ENCODE results near the gene ASIC1.

The ASIC1 gene

GRCh38 chr12:50060120-50060468, 2.7 kb downstream of the ASIC1 start:
- no peak for DNase-seq (ENCODE audit: low read depth in 1 of 2, low spot score in 1 of 2)

GRCh38 chr12:50061171-50061570, 3.8 kb downstream of the ASIC1 start:
- DNase-seq (ENCODE audit: low read depth in 1 of 2, low spot score in 1 of 2): no peak

DNA sequence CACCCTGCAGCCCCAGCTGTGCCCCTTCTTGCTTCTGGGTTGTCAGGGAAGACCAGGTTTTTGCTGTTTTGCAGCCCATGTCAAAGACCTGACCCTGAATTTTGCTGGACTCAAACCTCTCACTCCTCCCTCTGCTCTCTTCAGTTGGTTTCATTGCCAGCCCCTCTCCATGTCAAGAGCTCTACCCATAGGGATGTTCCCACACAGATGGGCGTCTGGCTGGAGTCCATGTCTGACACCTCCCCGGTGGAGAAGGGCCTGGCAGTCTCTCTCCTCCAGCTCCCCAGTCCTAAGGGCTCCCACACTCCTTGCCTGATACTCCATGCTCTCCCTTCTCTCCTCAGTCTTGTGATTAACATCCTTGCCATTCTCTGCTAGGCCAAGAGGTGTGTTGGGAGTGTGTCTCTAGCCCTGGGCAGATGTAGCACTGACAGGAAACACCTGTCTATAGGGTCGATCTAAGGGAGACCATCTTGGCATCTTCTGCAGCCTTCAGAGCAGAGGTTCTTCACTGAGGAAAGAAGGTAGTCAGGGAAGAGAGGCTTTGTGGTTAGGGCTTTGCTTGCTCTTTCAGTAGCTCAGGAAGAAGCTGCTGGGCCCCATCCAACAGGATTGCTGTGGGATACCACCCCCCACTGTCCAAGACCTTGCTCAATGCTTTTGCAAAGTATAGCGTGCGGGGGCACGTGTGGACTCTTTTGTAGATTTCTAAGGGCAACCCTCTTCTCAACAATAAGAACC, 4.7 kb downstream of the ASIC1 start:
- no peak for DNase-seq (ENCODE audit: low read depth in 1 of 2, low spot score in 1 of 2)

DNA sequence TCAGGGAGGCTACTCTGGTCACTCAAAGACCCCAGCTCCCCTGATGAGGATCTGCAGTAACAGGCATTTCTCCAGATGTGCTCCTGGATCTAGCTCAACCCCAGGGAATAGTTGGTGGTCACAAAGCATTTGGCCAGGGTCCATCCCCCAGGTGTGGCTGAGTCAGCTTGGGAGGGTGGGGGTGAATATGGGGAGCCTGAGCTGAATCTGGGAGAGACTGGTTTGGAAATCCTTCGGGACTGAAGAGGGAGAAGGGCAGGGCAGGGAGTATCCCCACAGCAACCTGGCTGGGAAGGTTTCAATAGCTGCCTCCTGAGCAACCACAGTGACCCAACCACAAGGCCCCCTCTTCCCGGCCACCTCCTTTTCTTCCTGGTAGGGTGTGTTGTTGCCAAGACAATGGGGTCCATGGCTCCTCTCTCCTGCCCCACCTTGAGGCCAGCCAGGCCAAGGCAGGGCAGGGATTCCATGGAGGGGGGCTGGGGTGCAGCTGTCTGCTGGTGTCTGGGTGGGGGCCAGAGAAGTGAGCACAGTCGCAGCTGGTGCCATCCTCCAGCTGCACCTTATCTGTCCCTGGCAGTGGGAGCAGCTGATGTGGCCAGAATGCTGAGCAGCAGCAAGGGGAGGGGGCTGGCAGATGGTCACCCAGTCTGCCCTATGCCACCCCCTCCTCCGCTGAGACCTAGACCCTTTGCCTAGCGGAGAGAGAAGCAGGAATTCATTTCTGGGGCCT, 5.5 kb downstream of the ASIC1 start:
- no peak for DNase-seq (ENCODE audit: low read depth in 1 of 2, low spot score in 1 of 2)

DNA sequence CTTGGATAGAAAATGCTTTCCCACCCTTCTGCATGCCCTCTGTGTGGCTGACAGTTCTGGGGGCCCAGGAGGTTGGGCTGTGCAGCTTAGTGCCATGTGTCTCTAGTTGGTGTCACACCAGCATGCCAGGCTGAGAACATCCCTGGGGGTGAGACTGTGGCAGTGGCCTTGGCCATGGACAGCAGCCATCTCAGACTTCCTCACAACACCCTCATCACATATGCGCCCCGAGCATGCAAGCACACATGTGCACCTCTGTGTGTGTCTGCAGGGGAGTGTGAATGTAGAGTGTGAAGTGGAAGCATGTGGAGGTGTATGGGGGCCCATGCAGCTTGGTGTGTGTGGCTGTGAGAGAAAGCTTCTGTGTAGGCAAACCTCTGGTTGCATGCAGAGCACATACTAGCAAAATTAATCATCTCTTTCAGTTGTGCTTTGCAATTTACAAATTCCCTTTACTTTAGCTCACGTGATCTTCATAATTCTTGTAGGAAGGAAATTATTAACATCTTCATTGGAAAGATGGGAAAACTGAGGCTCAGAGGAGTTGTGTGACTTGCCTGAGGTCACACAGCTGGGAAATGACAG, 8.4 kb downstream of the ASIC1 start:
- no peak for DNase-seq (ENCODE audit: low read depth in 1 of 2, low spot score in 1 of 2)

GRCh38 chr12:50066402-50066801, 9.0 kb downstream of the ASIC1 start:
- DNase-seq (ENCODE audit: low read depth in 1 of 2, low spot score in 1 of 2): no peak

- DNase-seq (ENCODE audit: low read depth in 1 of 2, low spot score in 1 of 2): no peak
Measured at GRCh38 chr12:50069069-50069468, 11.7 kb downstream of the ASIC1 start.

DNA sequence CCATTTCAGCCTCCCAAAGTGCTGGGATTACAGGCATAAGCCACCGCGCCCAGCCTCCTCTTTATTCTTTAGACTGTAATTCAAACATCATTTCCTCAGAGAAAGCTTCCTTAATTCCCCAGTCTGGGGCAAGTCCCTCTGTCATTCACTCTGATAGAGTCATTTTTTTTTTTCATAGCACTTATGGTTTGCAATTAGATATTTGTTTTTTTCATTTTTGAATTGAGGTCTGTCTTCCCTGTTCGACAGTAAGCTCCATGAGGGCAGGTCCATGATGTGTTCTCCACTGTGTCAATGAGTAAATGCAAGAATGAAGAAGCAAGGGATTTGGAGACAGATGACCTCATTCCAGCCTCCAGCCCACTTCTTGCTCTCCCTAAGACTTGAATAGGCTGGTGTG, 12.1 kb downstream of the ASIC1 start:
- DNase-seq (ENCODE audit: low read depth in 1 of 2, low spot score in 1 of 2): no peak

DNA sequence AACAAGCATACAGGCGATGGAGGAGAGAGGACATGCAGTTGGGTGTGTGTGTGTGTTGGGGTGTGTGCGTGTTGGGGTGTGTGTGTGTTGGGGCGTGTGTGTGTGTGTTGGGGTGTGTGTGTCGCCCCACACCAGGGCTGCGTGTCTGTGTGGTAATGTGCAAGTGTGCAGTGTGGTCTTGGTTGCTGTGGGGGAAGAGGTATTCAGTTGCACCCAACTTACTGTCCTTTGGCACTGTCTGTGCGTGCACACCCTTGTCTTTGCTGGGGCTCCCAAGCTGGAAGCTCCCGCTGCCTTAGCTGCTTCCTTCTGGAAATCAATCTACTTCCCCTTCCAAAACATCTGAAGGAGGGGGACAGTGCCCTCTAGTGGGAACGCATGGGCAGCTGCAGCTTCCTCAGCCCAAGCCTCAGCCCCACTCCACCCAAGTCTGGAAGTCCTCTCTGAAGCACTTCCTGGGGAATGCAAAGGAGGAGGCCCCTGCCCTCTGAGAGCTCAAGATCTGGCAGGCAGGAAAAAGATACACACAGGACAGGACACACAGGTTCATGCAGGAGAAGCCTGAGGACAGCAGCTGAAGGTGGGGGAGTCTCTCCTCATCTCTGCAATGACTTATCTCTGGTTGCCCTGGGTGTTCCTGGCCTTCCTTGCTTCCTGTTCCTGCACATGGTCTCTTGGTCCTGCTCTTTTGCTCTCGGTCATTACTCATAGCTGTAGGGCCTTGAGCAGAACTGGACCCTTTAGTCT, 13.1 kb downstream of the ASIC1 start:
- DNase-seq (ENCODE audit: low read depth in 1 of 2, low spot score in 1 of 2): peak in 1 of 2 donors; percentile 41

GRCh38 chr12:50072198-50072907, 15.0 kb downstream of the ASIC1 start:
- DNase-seq (ENCODE audit: low read depth in 1 of 2, low spot score in 1 of 2): no peak

- no peak for DNase-seq (ENCODE audit: low read depth in 1 of 2, low spot score in 1 of 2)
Measured at GRCh38 chr12:50073206-50073605, 15.8 kb downstream of the ASIC1 start.

GRCh38 chr12:50073712-50074111, 16.3 kb downstream of the ASIC1 start:
- no peak for DNase-seq (ENCODE audit: low read depth in 1 of 2, low spot score in 1 of 2)

DNA sequence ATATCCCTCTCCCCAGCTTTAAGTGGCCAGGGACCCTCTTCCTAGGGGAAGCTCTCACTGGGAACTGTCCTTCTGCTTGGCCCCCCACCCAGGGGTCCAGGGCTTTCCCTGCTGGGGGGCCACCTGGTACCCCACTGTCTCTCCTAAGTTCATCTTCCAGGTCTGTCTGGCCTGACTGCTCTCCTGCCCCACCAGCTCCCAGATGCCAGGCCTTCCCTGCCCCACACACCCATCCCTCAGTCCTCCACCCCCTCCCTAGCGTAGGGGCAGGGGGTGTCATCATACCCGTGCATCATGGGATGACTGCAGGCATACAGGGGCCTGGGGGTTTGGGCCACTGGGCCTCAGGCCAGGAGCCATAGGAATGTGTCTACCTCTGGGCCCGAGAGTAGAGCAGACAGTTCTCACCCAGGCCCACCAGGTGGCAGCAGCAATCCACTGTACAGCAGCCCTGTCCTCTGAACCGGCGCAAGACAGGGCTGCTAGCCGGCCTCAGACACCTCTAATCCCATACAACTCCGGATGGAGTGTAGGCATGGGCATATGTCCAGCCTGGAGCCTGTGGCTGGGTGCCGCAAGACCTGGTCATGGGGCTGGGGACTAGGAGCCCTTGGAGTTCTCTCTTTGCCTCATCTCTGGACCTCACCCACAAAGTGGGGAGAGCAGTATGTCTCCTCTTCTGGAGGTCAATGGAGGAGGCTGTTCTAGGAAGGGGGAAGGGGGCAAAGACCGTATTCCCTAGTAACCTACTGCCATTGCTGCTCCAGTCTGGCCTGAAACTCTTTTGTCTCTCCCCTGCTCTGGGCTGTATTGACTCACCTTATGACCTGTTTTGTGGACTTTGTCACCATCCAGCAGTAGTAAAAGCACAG, 17.8 kb downstream of the ASIC1 start:
- peak; percentile 70 to 71 for DNase-seq (ENCODE audit: low read depth in 1 of 2, low spot score in 1 of 2)

GRCh38 chr12:50075808-50076170, 18.4 kb downstream of the ASIC1 start:
- no peak for DNase-seq (ENCODE audit: low read depth in 1 of 2, low spot score in 1 of 2)

DNA sequence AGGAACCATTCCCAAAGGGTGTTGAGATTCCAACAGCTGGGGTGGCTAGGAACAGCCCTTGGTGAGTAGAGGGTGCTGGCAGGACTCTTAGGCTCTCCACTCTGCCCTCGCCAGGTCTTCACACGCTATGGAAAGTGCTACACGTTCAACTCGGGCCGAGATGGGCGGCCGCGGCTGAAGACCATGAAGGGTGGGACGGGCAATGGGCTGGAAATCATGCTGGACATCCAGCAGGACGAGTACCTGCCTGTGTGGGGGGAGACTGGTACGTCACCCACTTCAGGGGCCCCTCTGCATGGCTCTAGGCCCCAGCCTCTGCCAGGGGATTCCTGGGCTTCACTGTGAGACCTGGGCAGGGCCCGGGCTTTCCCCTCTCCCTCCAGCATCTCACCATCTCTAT, 19.7 kb downstream of the ASIC1 start:
- no peak for DNase-seq (ENCODE audit: low read depth in 1 of 2, low spot score in 1 of 2)

DNA sequence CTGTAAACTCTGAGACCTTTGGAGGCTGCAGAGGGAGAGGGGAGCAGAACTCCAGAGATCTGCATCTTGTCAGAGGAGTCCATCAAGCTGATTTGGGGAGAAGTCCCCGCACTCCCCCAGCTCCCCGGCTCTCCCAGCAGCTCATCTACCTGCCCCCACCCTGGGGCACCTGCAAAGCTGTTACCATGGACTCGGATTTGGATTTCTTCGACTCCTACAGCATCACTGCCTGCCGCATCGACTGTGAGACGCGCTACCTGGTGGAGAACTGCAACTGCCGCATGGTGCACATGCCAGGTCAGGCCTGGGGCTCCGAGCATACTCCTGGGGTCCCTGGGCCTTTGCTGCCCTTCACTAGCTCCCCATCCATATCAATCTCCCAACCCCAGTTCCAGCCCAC, 20.9 kb downstream of the ASIC1 start:
- no peak for DNase-seq (ENCODE audit: low read depth in 1 of 2, low spot score in 1 of 2)

- no peak for DNase-seq (ENCODE audit: low read depth in 1 of 2, low spot score in 1 of 2)
Measured at GRCh38 chr12:50079771-50080170, 22.4 kb downstream of the ASIC1 start.

GRCh38 chr12:50081096-50081808, 23.9 kb downstream of the ASIC1 start:
- no peak for DNase-seq (ENCODE audit: low read depth in 1 of 2, low spot score in 1 of 2)

DNA sequence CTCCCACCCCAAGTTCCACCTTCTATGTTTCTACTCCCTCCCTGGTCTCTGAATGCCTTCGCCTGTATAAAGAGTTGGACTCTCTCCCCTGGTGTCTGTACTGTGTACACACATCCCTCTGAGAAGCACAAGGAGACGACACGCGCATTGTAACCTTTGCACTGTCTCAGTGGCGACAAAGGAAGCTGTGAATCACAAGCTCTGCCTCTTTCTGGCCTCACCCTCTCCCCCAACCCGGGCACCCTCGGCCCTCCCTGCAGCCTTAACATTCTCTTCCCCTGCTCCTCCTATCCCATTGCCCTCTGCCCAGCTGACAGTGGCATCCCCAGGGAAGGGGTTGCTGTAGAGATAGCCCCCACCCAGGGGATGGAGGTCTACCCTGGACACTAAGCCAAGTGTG, 25.2 kb downstream of the ASIC1 start:
- no peak for DNase-seq (ENCODE audit: low read depth in 1 of 2, low spot score in 1 of 2)

DNA sequence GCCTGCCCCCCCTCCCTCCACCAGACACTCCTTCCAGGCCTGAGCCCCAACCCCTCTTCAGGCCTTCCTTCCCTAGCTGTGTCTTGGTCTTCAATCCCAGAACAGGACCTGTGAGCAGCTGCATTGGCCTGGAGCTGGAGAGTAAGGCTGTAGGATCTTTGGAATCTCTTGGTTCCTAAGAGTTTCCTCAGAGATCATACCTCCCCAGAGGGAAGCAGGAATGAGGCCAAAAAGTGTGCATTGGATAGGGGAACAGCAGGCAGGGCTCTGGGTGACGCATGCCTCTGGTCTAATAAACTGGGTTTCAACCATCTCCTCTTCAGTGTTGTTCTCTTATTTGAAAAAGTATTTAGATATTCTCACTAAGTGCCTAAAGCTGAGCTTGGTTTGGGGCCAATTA, 25.9 kb downstream of the ASIC1 start:
- no peak for DNase-seq (ENCODE audit: low read depth in 1 of 2, low spot score in 1 of 2)
